ENCODE results near the gene DMD.

- TF ChIP-seq, protein P1, sequence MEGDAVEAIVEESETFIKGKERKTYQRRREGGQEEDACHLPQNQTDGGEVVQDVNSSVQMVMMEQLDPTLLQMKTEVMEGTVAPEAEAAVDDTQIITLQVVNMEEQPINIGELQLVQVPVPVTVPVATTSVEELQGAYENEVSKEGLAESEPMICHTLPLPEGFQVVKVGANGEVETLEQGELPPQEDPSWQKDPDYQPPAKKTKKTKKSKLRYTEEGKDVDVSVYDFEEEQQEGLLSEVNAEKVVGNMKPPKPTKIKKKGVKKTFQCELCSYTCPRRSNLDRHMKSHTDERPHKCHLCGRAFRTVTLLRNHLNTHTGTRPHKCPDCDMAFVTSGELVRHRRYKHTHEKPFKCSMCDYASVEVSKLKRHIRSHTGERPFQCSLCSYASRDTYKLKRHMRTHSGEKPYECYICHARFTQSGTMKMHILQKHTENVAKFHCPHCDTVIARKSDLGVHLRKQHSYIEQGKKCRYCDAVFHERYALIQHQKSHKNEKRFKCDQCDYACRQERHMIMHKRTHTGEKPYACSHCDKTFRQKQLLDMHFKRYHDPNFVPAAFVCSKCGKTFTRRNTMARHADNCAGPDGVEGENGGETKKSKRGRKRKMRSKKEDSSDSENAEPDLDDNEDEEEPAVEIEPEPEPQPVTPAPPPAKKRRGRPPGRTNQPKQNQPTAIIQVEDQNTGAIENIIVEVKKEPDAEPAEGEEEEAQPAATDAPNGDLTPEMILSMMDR (IDR thresholded peaks at IDR 0.05; ENCODE audit: control extremely low read depth in 1 of 3, insufficient read depth in 1 of 3, low read depth in 1 of 3, low read length in 3 of 3): no peak
- TF ChIP-seq HDAC2 (IDR thresholded peaks at IDR 0.05; ENCODE audit: borderline replicate concordance in 1 of 2, low read depth in 2 of 2, low read length in 2 of 2) (no peak), SUZ12 (IDR thresholded peaks at IDR 0.05; ENCODE audit: low read length) (no peak), RXRA (IDR thresholded peaks at IDR 0.05; ENCODE audit: insufficient read depth, low read depth, low read length) (no peak), MAFK (IDR thresholded peaks at IDR 0.05; ENCODE audit: low read depth, low read length) (no peak), SRF (IDR thresholded peaks at IDR 0.05; ENCODE audit: low read depth, low read length) (no peak), CHD2 (IDR thresholded peaks at IDR 0.05; ENCODE audit: low read length) (no peak), POLR2A (IDR thresholded peaks at IDR 0.05; ENCODE audit: control extremely low read depth in 1 of 2, low read depth in 2 of 2, low read length in 2 of 2) (no peak), TEAD4 (IDR thresholded peaks at IDR 0.05; ENCODE audit: low read depth, low read length) (no peak), CBX5 (IDR thresholded peaks at IDR 0.05; ENCODE audit: low read depth, low read length) (no peak), SIN3A (conservative IDR thresholded peaks at IDR 0.05 in 1 of 2, IDR thresholded peaks at IDR 0.05 in 1 of 2; ENCODE audit: low read depth in 1 of 2, low read length in 2 of 2) (no peak), RAD21 (IDR thresholded peaks at IDR 0.05 in 1 of 2, conservative IDR thresholded peaks at IDR 0.05 in 1 of 2; ENCODE audit: low read depth in 2 of 2, low read length in 2 of 2) (no peak), NRF1 (IDR thresholded peaks at IDR 0.05; ENCODE audit: low read depth, low read length) (no peak), TCF12 (IDR thresholded peaks at IDR 0.05; ENCODE audit: low read depth, low read length) (no peak)
These were observed 935.2 kb downstream of the DMD start for GRCh38 chrX:32276153-32276552.

All from H1 (cell line).